Measurements from ENCODE around the gene TBC1D1. TPM values are rescaled to one million over a fixed set of nuclear protein-coding genes. Genes with fewer than 3 reads are reported as not detected.

Gene TBC1D1
- polyA plus RNA-seq, 3 donors, result 23.3 to 70.0 (median 31.5) TPM

DNA sequence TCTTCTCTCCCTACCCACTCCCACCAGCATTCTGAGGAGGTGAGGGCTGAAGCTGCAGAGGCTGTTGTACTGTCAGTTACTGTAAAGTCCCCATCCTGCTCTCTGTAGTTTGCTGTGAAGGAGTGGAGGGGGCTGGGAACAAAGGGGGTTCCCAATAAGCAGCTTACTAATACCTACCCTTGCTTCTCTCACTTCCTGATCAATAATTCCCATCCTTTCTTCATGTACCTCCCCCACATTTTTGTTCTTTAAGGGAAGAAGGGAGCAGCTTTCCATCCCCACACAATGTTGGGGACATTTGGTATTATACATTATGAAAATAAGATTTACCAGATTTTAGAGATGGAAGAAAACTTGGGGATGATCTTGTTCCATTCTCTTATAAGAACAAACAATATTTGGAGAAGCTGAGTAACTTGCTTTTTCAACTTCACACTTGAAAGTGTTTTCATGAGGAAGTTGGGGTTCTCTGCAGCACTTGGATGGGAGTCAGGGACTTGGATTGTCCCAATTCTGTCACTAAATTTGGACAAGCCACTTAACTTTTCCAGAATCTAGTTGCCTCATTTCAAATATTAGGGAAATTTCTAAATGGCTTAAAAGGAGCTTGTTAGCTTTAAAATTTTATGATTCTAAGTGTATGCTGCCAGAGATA is 5.4 kb downstream of the TBC1D1 start:
- H3K36me3 ChIP-seq (replicated peaks in 1 of 2; ENCODE audit: control insufficient read depth in 1 of 2, insufficient read depth in 2 of 2, low read length in 2 of 2), result peaks cover 2 to 17% of the 10 kb centered on the region in 2 donors
- H3K27me3 ChIP-seq (ENCODE audit: control insufficient read depth in 2 of 2, insufficient read depth in 2 of 2, low read length in 2 of 2), result no peaks in the 10 kb centered on the region
- peak overlapping the region in 4 of 7 donors; percentile 7 to 74 (median 50) for H3K27ac Mint-ChIP-seq
- H3K4me1 ChIP-seq (ENCODE audit: control insufficient read depth in 1 of 2, insufficient read depth in 2 of 2, low read length in 2 of 2), result peaks cover 33 to 39% of the 10 kb centered on the region in 2 donors
- no peak overlapping the region for H2AFZ ChIP-seq (ENCODE audit: insufficient read depth, low read depth, low read length, poor library complexity, severe bottlenecking)
- no peak overlapping the region for H3K4me3 ChIP-seq (replicated peaks in 1 of 3; ENCODE audit: low read depth in 2 of 3, low read length in 3 of 3)
- H3K9me3 Mint-ChIP-seq, result peaks cover 0 to 5% (median 0%) of the 10 kb centered on the region in 7 donors
- peaks cover 19 to 39% of the 10 kb centered on the region in 2 donors for H3K36me3 Mint-ChIP-seq
- intact Hi-C loops (cut with micrococcal nuclease), result loop anchor here in 1 of 2 donors (10.0 kb wide), 1 partner anchor 72 kb away; the partner anchor contains the start of gene PGM2
- H3K79me2 ChIP-seq (ENCODE audit: insufficient read depth, low read length), result peaks cover 96% of the 10 kb centered on the region
- no peak overlapping the region for H3K4me2 ChIP-seq (replicated peaks; ENCODE audit: extremely low read depth, low read length, poor library complexity, severe bottlenecking)
- H3K9me3 ChIP-seq (replicated peaks in 1 of 2; ENCODE audit: control insufficient read depth in 1 of 2, insufficient read depth in 1 of 2, low read length in 2 of 2), result no peaks in the 10 kb centered on the region
- H3K9ac ChIP-seq (ENCODE audit: insufficient read depth, low read length, poor library complexity, severe bottlenecking), result no peak overlapping the region
- peaks cover 0 to 2% (median 0%) of the 10 kb centered on the region in 3 donors for H3K27me3 Mint-ChIP-seq (ENCODE audit: low read depth in 3 of 3)
- H3K4me3 Mint-ChIP-seq, result no peak overlapping the region
- DNase-seq, result peak in 1 of 3 donors; percentile 18
- TF ChIP-seq, protein P1, sequence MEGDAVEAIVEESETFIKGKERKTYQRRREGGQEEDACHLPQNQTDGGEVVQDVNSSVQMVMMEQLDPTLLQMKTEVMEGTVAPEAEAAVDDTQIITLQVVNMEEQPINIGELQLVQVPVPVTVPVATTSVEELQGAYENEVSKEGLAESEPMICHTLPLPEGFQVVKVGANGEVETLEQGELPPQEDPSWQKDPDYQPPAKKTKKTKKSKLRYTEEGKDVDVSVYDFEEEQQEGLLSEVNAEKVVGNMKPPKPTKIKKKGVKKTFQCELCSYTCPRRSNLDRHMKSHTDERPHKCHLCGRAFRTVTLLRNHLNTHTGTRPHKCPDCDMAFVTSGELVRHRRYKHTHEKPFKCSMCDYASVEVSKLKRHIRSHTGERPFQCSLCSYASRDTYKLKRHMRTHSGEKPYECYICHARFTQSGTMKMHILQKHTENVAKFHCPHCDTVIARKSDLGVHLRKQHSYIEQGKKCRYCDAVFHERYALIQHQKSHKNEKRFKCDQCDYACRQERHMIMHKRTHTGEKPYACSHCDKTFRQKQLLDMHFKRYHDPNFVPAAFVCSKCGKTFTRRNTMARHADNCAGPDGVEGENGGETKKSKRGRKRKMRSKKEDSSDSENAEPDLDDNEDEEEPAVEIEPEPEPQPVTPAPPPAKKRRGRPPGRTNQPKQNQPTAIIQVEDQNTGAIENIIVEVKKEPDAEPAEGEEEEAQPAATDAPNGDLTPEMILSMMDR (IDR thresholded peaks at IDR 0.05), result no peak
- peaks cover 51% of the 10 kb centered on the region for H3K4me1 Mint-ChIP-seq
- peak overlapping the region in 1 of 2 donors; percentile 41 for H3K27ac ChIP-seq (ENCODE audit: low read depth in 1 of 2, low read length in 2 of 2)
- peaks cover 86% of the 10 kb centered on the region for H4K20me1 ChIP-seq (ENCODE audit: insufficient read depth, low read length)

GRCh38 chr4:37902212-37902611 is 11.3 kb downstream of the TBC1D1 start:
- Mint-ChIP-seq H3K4me3 (no peak overlapping the region), H3K36me3 (peaks cover 48 to 56% of the 10 kb centered on the region in 2 donors)
- intact Hi-C loops (cut with micrococcal nuclease), result no loop called here

More at GRCh38 chr4:37902212-37902611, 11.3 kb downstream of the TBC1D1 start:
- no peak overlapping the region for H3K4me2 ChIP-seq (replicated peaks; ENCODE audit: extremely low read depth, low read length, poor library complexity, severe bottlenecking)
- H3K4me1 Mint-ChIP-seq, result peaks cover 30% of the 10 kb centered on the region
- peaks cover 3 to 5% of the 10 kb centered on the region in 2 donors for H3K4me1 ChIP-seq (ENCODE audit: control insufficient read depth in 1 of 2, insufficient read depth in 2 of 2, low read length in 2 of 2)
- no peak overlapping the region for H3K9ac ChIP-seq (ENCODE audit: insufficient read depth, low read length, poor library complexity, severe bottlenecking)
- H3K9me3 Mint-ChIP-seq, result peaks cover 0 to 5% (median 0%) of the 10 kb centered on the region in 7 donors
- H3K4me3 ChIP-seq (replicated peaks in 1 of 3; ENCODE audit: low read depth in 2 of 3, low read length in 3 of 3), result no peak overlapping the region
- no peak overlapping the region for H2AFZ ChIP-seq (ENCODE audit: insufficient read depth, low read depth, low read length, poor library complexity, severe bottlenecking)
- H3K27ac Mint-ChIP-seq, result no peak overlapping the region
- 96% methylated on average over 6 of the region's 7 CpGs for WGBS (ENCODE audit: insufficient coverage)
- H3K27ac ChIP-seq (ENCODE audit: low read depth in 1 of 2, low read length in 2 of 2), result no peak overlapping the region
- H3K27me3 ChIP-seq (ENCODE audit: control insufficient read depth in 2 of 2, insufficient read depth in 2 of 2, low read length in 2 of 2), result no peaks in the 10 kb centered on the region
- H3K9me3 ChIP-seq (replicated peaks in 1 of 2; ENCODE audit: control insufficient read depth in 1 of 2, insufficient read depth in 1 of 2, low read length in 2 of 2), result no peaks in the 10 kb centered on the region
- peaks cover 99% of the 10 kb centered on the region for H4K20me1 ChIP-seq (ENCODE audit: insufficient read depth, low read length)
- H3K27me3 Mint-ChIP-seq (ENCODE audit: low read depth in 3 of 3), result peaks cover 0 to 2% (median 0%) of the 10 kb centered on the region in 3 donors
- TF ChIP-seq, protein P1 (IDR thresholded peaks at IDR 0.05), result no peak
- DNase-seq, result no peak
- H3K36me3 ChIP-seq (replicated peaks in 1 of 2; ENCODE audit: control insufficient read depth in 1 of 2, insufficient read depth in 2 of 2, low read length in 2 of 2), result peaks cover 17 to 59% of the 10 kb centered on the region in 2 donors
- peaks cover 95% of the 10 kb centered on the region for H3K79me2 ChIP-seq (ENCODE audit: insufficient read depth, low read length)

Measured in CD14-positive monocyte (primary cell).